Panc1 (cell line): ENCODE data around the gene IPO11. TPM values are rescaled to one million over a fixed set of nuclear protein-coding genes. Genes with fewer than 3 reads are reported as not detected.
A peak's percentile ranks its signal among the peaks of the same experiment; 100 is the strongest.

Experiments used
- ATAC-seq: fragments of 200-7000 bp; cut with Tn5 transposase; 2 replicates; pipeline ENCODE4 v1.9.1; 2020; ENCODE audit warnings: mild to moderate bottlenecking, moderate library complexity
- BruUV-seq: library from RNA; stranded (reverse); fragments of 400-500 nt; replicated peaks from 2 replicates; lab custom pipeline; 2021; lab: Mats Ljungman, UMichigan
- CTCF ChIA-PET: fragments of 300-600 bp; sonication (Branson Sonifier 250); formaldehyde crosslinking; loops from one replicate; lab custom pipeline; 2022; ENCODE audit warnings: antibody characterized with exemption; lab: Charles Lee
- POLR2A ChIA-PET: fragments of 300-600 bp; sonication (Branson Sonifier 250); formaldehyde crosslinking; loops from one replicate; lab custom pipeline; 2022; ENCODE audit warnings: antibody characterized with exemption; lab: Charles Lee
- DNase-seq: peaks from one replicate; pipeline ENCODE4 v3.0.0-alpha.2; 2010; ENCODE audit warnings: low read depth, low spot score
- H3K27ac ChIP-seq: 2 replicates; pipeline ENCODE4 v1.5.1; 2011; ENCODE audit warnings: mild to moderate bottlenecking, low read length, inconsistent platforms
- H3K27me3 ChIP-seq: fragments of 200-500 bp; sonication (Bioruptor generic); 2 replicates; pipeline ENCODE4 v1.6.0; 2014; ENCODE audit warnings: low read length, inconsistent platforms; ENCODE audit not compliant: control insufficient read depth, insufficient read depth
- H3K36me3 ChIP-seq: fragments of 200-500 bp; sonication (Bioruptor generic); 2 replicates; pipeline ENCODE4 v1.5.1; 2014; ENCODE audit warnings: inconsistent platforms, mild to moderate bottlenecking, low read length, moderate library complexity; ENCODE audit not compliant: control insufficient read depth, insufficient read depth
- H3K4me1 ChIP-seq: 2 replicates; pipeline ENCODE4 v1.5.1; 2011; ENCODE audit warnings: inconsistent platforms, mild to moderate bottlenecking, low read length, moderate library complexity; ENCODE audit not compliant: control insufficient read depth, insufficient read depth
- H3K4me3 ChIP-seq, 2 experiments: 2 replicates each; pipeline ENCODE4 v1.5.1; 2011 to 2012; ENCODE audit warnings: low read depth in 2 of 2, low read length in 2 of 2, mild to moderate bottlenecking in 2 of 2, inconsistent platforms in 1 of 2, moderate library complexity in 1 of 2
- H3K9me3 ChIP-seq: fragments of 200-500 bp; sonication (Bioruptor generic); 2 replicates; pipeline ENCODE4 v1.5.1; 2014; ENCODE audit warnings: low read depth, mild to moderate bottlenecking, inconsistent platforms, low read length, moderate library complexity; ENCODE audit not compliant: control insufficient read depth, insufficient read depth
- CTCF ChIP-seq: fragments of 450-650 bp; IDR thresholded peaks from 2 replicates; pipeline ENCODE4 v1.5.1; 2017; ENCODE audit warnings: mild to moderate bottlenecking
- POLR2AphosphoS5 ChIP-seq: IDR thresholded peaks from 2 replicates; pipeline ENCODE4 v1.6.1; 2012; ENCODE audit warnings: mild to moderate bottlenecking, low read depth, low read length, moderate library complexity
- SIN3A ChIP-seq: IDR thresholded peaks from 2 replicates; pipeline ENCODE4 v1.6.1; 2012; ENCODE audit warnings: low read depth, mild to moderate bottlenecking, low read length, moderate library complexity, borderline replicate concordance; ENCODE audit not compliant: insufficient read depth
- TCF7L2 ChIP-seq: IDR thresholded peaks from 2 replicates; pipeline ENCODE4 v1.6.1; 2011; ENCODE audit warnings: mild to moderate bottlenecking, low read depth, low read length, inconsistent platforms
- in situ Hi-C: cut with HindIII; loops from 2 replicates; pipeline ENCODE4 v1.10.0; 2016; ENCODE audit warnings: low sequenced_read_pairs, low pct_unique_long_range_greater_than_20kb
- intact Hi-C: fragments of 100-400 bp; cut with micrococcal nuclease; formaldehyde crosslinking; loops from one replicate; pipeline ENCODE4 v1.10.0; 2022; ENCODE audit not compliant: unreplicated experiment
- total RNA-seq: library from RNA; stranded (reverse); gene quantifications from one replicate; pipeline ENCODE4 v1.2.1, GENCODE V29; 2021; ENCODE audit not compliant: unreplicated experiment
- TF ChIP-seq, protein P1 (sequence below), 2 experiments: IDR thresholded peaks; 2 replicates each; pipeline ENCODE4 v1.6.1; 2011 to 2012; ENCODE audit warnings: low read depth in 2 of 2, control low read depth in 1 of 2, low read length in 1 of 2, mild to moderate bottlenecking in 1 of 2, moderate library complexity in 1 of 2; ENCODE audit not compliant: insufficient read depth in 1 of 2

Gene IPO11
- total RNA-seq, 1 experiment from 2014 or later = 39.8 TPM

DNA sequence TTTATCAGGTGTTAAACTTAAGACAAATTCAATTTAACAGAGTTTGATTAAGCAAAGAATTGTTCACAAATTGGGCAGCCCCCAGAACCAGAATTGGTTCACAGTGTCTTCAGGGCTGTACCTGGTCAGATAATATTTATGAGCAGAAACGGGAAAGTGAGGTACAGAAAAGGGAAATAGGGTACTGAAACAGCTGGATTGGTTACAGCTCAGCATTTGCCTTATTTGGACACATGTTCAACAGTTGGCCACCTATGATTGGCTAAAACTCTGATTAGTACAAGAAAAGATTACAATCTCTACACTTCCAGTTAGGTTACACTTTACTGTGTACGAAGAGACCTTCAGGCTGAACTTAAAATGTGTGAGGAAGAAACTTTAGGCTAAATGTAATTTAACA lies 184.8 kb downstream of the IPO11 start:
- in situ Hi-C loops (no loop called here), intact Hi-C loops (no loop called here)
- TF ChIP-seq, protein P1, sequence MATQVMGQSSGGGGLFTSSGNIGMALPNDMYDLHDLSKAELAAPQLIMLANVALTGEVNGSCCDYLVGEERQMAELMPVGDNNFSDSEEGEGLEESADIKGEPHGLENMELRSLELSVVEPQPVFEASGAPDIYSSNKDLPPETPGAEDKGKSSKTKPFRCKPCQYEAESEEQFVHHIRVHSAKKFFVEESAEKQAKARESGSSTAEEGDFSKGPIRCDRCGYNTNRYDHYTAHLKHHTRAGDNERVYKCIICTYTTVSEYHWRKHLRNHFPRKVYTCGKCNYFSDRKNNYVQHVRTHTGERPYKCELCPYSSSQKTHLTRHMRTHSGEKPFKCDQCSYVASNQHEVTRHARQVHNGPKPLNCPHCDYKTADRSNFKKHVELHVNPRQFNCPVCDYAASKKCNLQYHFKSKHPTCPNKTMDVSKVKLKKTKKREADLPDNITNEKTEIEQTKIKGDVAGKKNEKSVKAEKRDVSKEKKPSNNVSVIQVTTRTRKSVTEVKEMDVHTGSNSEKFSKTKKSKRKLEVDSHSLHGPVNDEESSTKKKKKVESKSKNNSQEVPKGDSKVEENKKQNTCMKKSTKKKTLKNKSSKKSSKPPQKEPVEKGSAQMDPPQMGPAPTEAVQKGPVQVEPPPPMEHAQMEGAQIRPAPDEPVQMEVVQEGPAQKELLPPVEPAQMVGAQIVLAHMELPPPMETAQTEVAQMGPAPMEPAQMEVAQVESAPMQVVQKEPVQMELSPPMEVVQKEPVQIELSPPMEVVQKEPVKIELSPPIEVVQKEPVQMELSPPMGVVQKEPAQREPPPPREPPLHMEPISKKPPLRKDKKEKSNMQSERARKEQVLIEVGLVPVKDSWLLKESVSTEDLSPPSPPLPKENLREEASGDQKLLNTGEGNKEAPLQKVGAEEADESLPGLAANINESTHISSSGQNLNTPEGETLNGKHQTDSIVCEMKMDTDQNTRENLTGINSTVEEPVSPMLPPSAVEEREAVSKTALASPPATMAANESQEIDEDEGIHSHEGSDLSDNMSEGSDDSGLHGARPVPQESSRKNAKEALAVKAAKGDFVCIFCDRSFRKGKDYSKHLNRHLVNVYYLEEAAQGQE (IDR thresholded peaks at IDR 0.05; ENCODE audit: insufficient read depth in 1 of 2, low read depth in 2 of 2, low read length in 1 of 2) = no peak
- TF ChIP-seq CTCF (no peak), TCF7L2 (no peak), SIN3A (no peak), POLR2AphosphoS5 (no peak)
- DNase-seq = no peak
- ChIA-PET POLR2A (no interaction called here), CTCF (no interaction called here)
- no peaks in the 10 kb centered on the region; the same call in 1 of the 2 replicates for H3K36me3 ChIP-seq
- no peaks in the 10 kb centered on the region for H3K4me1 ChIP-seq
- no peak overlapping the region for H3K27ac ChIP-seq
- BruUV-seq = no TSS peak
- ATAC-seq = no peak
- no peak overlapping the region for H3K4me3 ChIP-seq
- no peaks in the 10 kb centered on the region for H3K27me3 ChIP-seq
- no peaks in the 10 kb centered on the region for H3K9me3 ChIP-seq

DNA sequence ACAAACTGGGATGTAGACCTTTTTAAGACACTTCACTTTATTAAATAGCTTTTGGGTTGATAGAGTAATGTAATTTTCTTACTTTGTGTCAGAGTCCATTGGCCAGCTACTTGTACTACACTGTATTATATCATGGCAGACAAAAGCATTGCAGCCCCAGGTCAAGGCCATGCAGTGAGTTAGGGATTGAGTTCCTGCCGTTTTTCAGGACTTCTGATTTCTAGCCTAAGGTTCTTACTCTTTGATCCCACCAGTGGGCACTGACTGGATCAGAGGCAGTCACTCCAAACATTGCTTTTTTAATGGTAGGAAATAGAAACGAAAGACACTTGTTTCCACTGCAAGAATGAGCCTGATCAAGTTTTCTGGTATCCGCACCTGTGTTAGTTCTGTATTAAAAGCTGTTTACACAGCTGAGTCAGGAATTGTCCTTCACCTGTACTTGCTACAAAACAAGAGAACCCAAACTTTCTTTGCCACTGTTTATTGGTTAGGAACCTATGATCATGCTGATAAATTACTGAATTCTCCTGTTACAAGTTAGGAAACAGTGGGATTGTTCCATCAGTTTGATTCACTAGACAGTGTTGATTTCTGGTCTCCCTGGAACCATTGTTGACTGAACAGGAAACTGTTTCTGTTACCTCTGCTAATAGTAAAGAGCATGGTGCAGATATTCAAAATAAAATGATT lies 188.1 kb downstream of the IPO11 start:
- CTCF ChIA-PET = no interaction called here
- intact Hi-C loops (no loop called here), in situ Hi-C loops (no loop called here)
- TF ChIP-seq SIN3A = no peak
- no TSS peak for BruUV-seq
- ATAC-seq (no peak), DNase-seq (no peak)
- POLR2A ChIA-PET = no interaction called here
- Histone ChIP-seq H3K27me3 (no peaks in the 10 kb centered on the region), H3K9me3 (no peaks in the 10 kb centered on the region), H3K4me3 (no peak overlapping the region), H3K4me1 (no peaks in the 10 kb centered on the region), H3K36me3 (no peaks in the 10 kb centered on the region; the same call in 1 of the 2 replicates), H3K27ac (no peak overlapping the region)

GRCh38 chr5:62603934-62604333 lies 191.4 kb downstream of the IPO11 start:
- H3K36me3 ChIP-seq = no peaks in the 10 kb centered on the region; the same call in 1 of the 2 replicates
- H3K27me3 ChIP-seq = no peaks in the 10 kb centered on the region
- no peak overlapping the region for H3K27ac ChIP-seq
- ATAC-seq = peak; percentile 38; the same call in 1 of the 2 replicates
- ChIA-PET CTCF (no interaction called here), POLR2A (no interaction called here)
- H3K4me3 ChIP-seq = no peak overlapping the region
- in situ Hi-C loops (no loop called here), intact Hi-C loops (no loop called here)
- H3K4me1 ChIP-seq = no peaks in the 10 kb centered on the region
- H3K9me3 ChIP-seq = no peaks in the 10 kb centered on the region
- BruUV-seq = no TSS peak
- DNase-seq = no peak
- TF ChIP-seq TCF7L2 = no peak
- TF ChIP-seq, protein P1 (IDR thresholded peaks at IDR 0.05; ENCODE audit: insufficient read depth in 1 of 2, low read depth in 2 of 2, low read length in 1 of 2) = no peak
- TF ChIP-seq CTCF = no peak
- TF ChIP-seq POLR2AphosphoS5 = no peak
